Measurements from ENCODE around the gene TLX2. TPM values are rescaled to one million over a fixed set of nuclear protein-coding genes. Genes with fewer than 3 reads are reported as not detected.

The TLX2 gene
- total and polyA plus RNA-seq, 8 donors, result 0.08 TPM; not detected in 6

GRCh38 chr2:74522516-74522915 is 8.3 kb downstream of the TLX2 start:
- Histone ChIP-seq H3K36me3 (peaks cover 0 to 23% of the 10 kb centered on the region in 2 donors), H3K9me3 (no peaks in the 10 kb centered on the region), H3K27me3 (peaks cover 23 to 40% of the 10 kb centered on the region in 2 donors), H3K4me1 (no peaks in the 10 kb centered on the region), H3K4me3 (no peak overlapping the region), H3K27ac (no peak overlapping the region)
- DNase-seq (no peak), ATAC-seq (no peak)
- no peak for TF ChIP-seq CTCF (IDR thresholded peaks at IDR 0.05)
- intact Hi-C loops (cut with DNase I), result no loop called here

DNA sequence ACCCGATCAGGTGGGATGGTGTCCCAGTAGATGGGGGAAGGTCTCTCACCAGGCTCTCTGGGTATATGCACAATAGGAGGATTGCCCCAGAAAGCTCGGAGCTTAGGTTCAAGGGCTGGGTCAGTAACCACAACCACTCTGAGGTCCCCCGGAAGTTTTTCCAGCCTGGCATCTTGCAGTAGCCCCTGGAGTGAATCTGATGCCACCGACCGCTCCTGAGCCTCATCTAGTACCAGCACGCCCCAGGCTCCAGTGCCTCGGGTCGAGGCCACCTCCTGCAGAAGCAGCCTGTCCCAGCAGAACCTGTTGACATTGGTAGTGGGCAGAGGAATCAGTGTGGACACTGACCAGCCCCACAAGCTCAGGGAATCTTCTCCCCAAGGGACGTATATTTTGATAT is 9.8 kb downstream of the TLX2 start:
- no peak overlapping the region for H3K4me3 ChIP-seq
- intact Hi-C loops (cut with DNase I), result no loop called here
- H3K27me3 ChIP-seq, result peaks cover 8 to 25% of the 10 kb centered on the region in 2 donors

GRCh38 chr2:74524955-74525716 is 10.9 kb downstream of the TLX2 start:
- Histone ChIP-seq H3K27me3 (peaks cover 3 to 14% of the 10 kb centered on the region in 2 donors), H3K4me1 (peaks cover 8 to 16% of the 10 kb centered on the region in 2 donors), H3K36me3 (peaks cover 0 to 25% of the 10 kb centered on the region in 2 donors), H3K4me3 (no peak overlapping the region), H3K9me3 (no peaks in the 10 kb centered on the region), H3K27ac (no peak overlapping the region)
- intact Hi-C loops (cut with DNase I), result no loop called here
- DNase-seq, result no peak
- no peak for TF ChIP-seq CTCF (IDR thresholded peaks at IDR 0.05)
- ATAC-seq, result no peak

More for the DNA sequence above, 9.8 kb downstream of the TLX2 start:
- no peak for TF ChIP-seq CTCF (IDR thresholded peaks at IDR 0.05)
- DNase-seq (no peak), ATAC-seq (no peak)
- H3K27ac ChIP-seq, result no peak overlapping the region
- peaks cover 0 to 25% of the 10 kb centered on the region in 2 donors for H3K36me3 ChIP-seq
- peaks cover 8 to 15% of the 10 kb centered on the region in 2 donors for H3K4me1 ChIP-seq
- H3K9me3 ChIP-seq, result no peaks in the 10 kb centered on the region

- no peak within 1 kb of the TSS for H3K27ac ChIP-seq
- peaks cover 11 to 22% of the 10 kb centered on the region in 2 donors for H3K4me1 ChIP-seq
- no peak for TF ChIP-seq CTCF (IDR thresholded peaks at IDR 0.05)
- peaks cover 0 to 5% of the 10 kb centered on the region in 2 donors for H3K27me3 ChIP-seq
- no peak within 1 kb of the TSS for H3K4me3 ChIP-seq
- no peaks in the 10 kb centered on the region for H3K9me3 ChIP-seq
- peaks cover 0 to 25% of the 10 kb centered on the region in 2 donors for H3K36me3 ChIP-seq
- DNase-seq, result peak in 1 of 4 donors; percentile 16
- ATAC-seq, result no peak
- intact Hi-C loops (cut with DNase I), result no loop called here
Measured at GRCh38 chr2:74525717-74526648, 11.7 kb downstream of the TLX2 start, which contains the start of gene DQX1. Gene DQX1, minus strand, starts transcription at chr2:74526231. Its CDS starts 502 bp downstream, at chr2:74525729.

All from left lung (tissue), 10 donors.